HG03039 (cell line): ENCODE data around the gene SF3B3.
"Not testable (repeated sequence)": the region's sequence is repeated elsewhere in the genome, so short reads cannot be mapped to it uniquely, and the experiment has no call there.

Source experiments
- ATAC-seq: cut with Tn5 transposase; IDR thresholded peaks from one replicate; pipeline ENCODE4 v1.9.1; 2021; ENCODE audit warnings: mild to moderate bottlenecking, moderate library complexity; ENCODE audit not compliant: unreplicated experiment

SF3B3 gene

GRCh38 chr16:70612931-70613330, 89.3 kb downstream of the SF3B3 start:
- no peak for ATAC-seq

- no peak for ATAC-seq
Measured at GRCh38 chr16:70614208-70614951, 90.8 kb downstream of the SF3B3 start.

GRCh38 chr16:70615945-70616344, 92.3 kb downstream of the SF3B3 start:
- ATAC-seq, result no peak

- ATAC-seq, result not testable (repeated sequence)
Measured at GRCh38 chr16:70621864-70622263, 98.2 kb downstream of the SF3B3 start.
